Smooth muscle cell (in vitro differentiated cells): ENCODE measurements around the gene CSNK1G1. TPM values are rescaled to one million over a fixed set of nuclear protein-coding genes. Genes with fewer than 3 reads are reported as not detected.

ENCODE experiments used
- DNase-seq: peaks from one replicate; lab custom pipeline; 2025; ENCODE audit not compliant: unreplicated experiment; lab: John Stamatoyannopoulos, UW
- H2AFZ ChIP-seq: fragments of 200-600 bp; sonication (generic); 2 replicates; pipeline ENCODE4 v1.6.0; 2016; ENCODE audit warnings: antibody characterized with exemption, low read depth, mild to moderate bottlenecking
- H3F3A ChIP-seq: fragments of 200-600 bp; sonication (generic); 2 replicates; pipeline ENCODE4 v1.6.0; 2017; ENCODE audit warnings: antibody characterized with exemption, low read depth
- H3K27ac ChIP-seq: fragments of 200-600 bp; sonication (generic); 2 replicates; pipeline ENCODE4 v1.5.1; 2016; ENCODE audit warnings: low read depth, mild to moderate bottlenecking
- H3K27me3 ChIP-seq: fragments of 200-600 bp; sonication (generic); 2 replicates; pipeline ENCODE4 v1.6.1; 2016; ENCODE audit warnings: low read depth, mild to moderate bottlenecking
- H3K36me3 ChIP-seq: fragments of 200-600 bp; sonication (generic); 2 replicates; pipeline ENCODE4 v1.5.1; 2016; ENCODE audit warnings: low read depth
- H3K4me1 ChIP-seq: fragments of 200-600 bp; sonication (generic); 2 replicates; pipeline ENCODE4 v1.5.1; 2016; ENCODE audit warnings: low read depth
- H3K4me2 ChIP-seq: fragments of 200-600 bp; sonication (generic); 2 replicates; pipeline ENCODE4 v1.6.0; 2016; ENCODE audit warnings: mild to moderate bottlenecking
- H3K4me3 ChIP-seq: fragments of 200-600 bp; sonication (generic); 2 replicates; pipeline ENCODE4 v1.5.1; 2016; ENCODE audit warnings: mild to moderate bottlenecking
- H3K79me2 ChIP-seq: fragments of 200-600 bp; sonication (generic); 2 replicates; pipeline ENCODE4 v1.6.0; 2016; ENCODE audit warnings: low read depth, mild to moderate bottlenecking
- H3K9ac ChIP-seq: fragments of 200-600 bp; sonication (generic); 2 replicates; pipeline ENCODE4 v1.6.0; 2016; ENCODE audit warnings: low read depth
- H3K9me3 ChIP-seq: fragments of 200-600 bp; sonication (generic); replicated peaks from 2 replicates; pipeline ENCODE4 v1.5.1; 2016; ENCODE audit warnings: low read depth
- H4K20me1 ChIP-seq: fragments of 200-600 bp; sonication (generic); 2 replicates; pipeline ENCODE4 v1.6.0; 2016; ENCODE audit warnings: low read depth
- CTCF ChIP-seq: fragments of 200-600 bp; sonication (generic); IDR thresholded peaks from 2 replicates; pipeline ENCODE4 v1.5.1; 2017; ENCODE audit warnings: borderline replicate concordance, mild to moderate bottlenecking, antibody characterized with exemption; ENCODE audit not compliant: insufficient read depth, poor library complexity, severe bottlenecking
- WGBS: methylation state at CpG from one replicate; pipeline ENCODE4 v1.1.7; 2016; ENCODE audit warnings: low lambda C conversion rate; 5-methylcytosine and 5-hydroxymethylcytosine counted together
- polyA plus RNA-seq: library from polyadenylated mRNA; unstranded; fragments of >200 nt; fragmentation: Nextera tagmentation; extraction: Ambion mirVana; gene quantifications from 2 replicates; pipeline ENCODE4 v1.2.1, GENCODE V29; 2016
- total RNA-seq: library from RNA; depleted of rRNA; stranded (reverse); fragments of >200 nt; gene quantifications from 2 replicates; pipeline ENCODE4 v1.2.3, GENCODE V29; 2014

CSNK1G1 gene
- total and polyA plus RNA-seq, 2 experiments from 2014 or later: 12.8 to 23.2 TPM

GRCh38 chr15:64146041-64146440 is 209.9 kb downstream of the CSNK1G1 start:
- no peak overlapping the region for H2AFZ ChIP-seq
- H3K9ac ChIP-seq: no peak overlapping the region
- no peaks in the 10 kb centered on the region for H3K27me3 ChIP-seq
- TF ChIP-seq CTCF: no peak
- no peaks in the 10 kb centered on the region for H3K4me1 ChIP-seq
- H3K4me3 ChIP-seq: no peak overlapping the region
- no peak overlapping the region for H3K4me2 ChIP-seq
- no peaks in the 10 kb centered on the region for H3K79me2 ChIP-seq
- no peaks in the 10 kb centered on the region for H3K36me3 ChIP-seq
- H3K27ac ChIP-seq: no peak overlapping the region
- DNase-seq: no peak
- no peaks in the 10 kb centered on the region for H3K9me3 ChIP-seq
- no peaks in the 10 kb centered on the region for H4K20me1 ChIP-seq
- whole genome bisulfite sequencing: 91% methylated on average over 6 of the region's 6 CpGs
- H3F3A ChIP-seq: no peaks in the 10 kb centered on the region

- no peak overlapping the region for H3K4me3 ChIP-seq
- no peaks in the 10 kb centered on the region for H3K27me3 ChIP-seq
- no peak overlapping the region for H3K27ac ChIP-seq
- no peak overlapping the region for H3K9ac ChIP-seq
- DNase-seq: no peak
- H3K4me2 ChIP-seq: no peak overlapping the region
- no peaks in the 10 kb centered on the region for H4K20me1 ChIP-seq
- no peaks in the 10 kb centered on the region for H3K79me2 ChIP-seq
- no peaks in the 10 kb centered on the region for H3K9me3 ChIP-seq
- no peak for TF ChIP-seq CTCF
- 96% methylated on average over 14 of the region's 14 CpGs for WGBS
- H3K36me3 ChIP-seq: no peaks in the 10 kb centered on the region
- H3F3A ChIP-seq: no peaks in the 10 kb centered on the region
- no peak overlapping the region for H2AFZ ChIP-seq
- no peaks in the 10 kb centered on the region for H3K4me1 ChIP-seq
Measured at GRCh38 chr15:64144565-64145281, 211.2 kb downstream of the CSNK1G1 start.

GRCh38 chr15:64144192-64144564 is 211.8 kb downstream of the CSNK1G1 start:
- no peak overlapping the region for H2AFZ ChIP-seq
- no peaks in the 10 kb centered on the region for H3K79me2 ChIP-seq
- no peaks in the 10 kb centered on the region for H3K36me3 ChIP-seq
- H4K20me1 ChIP-seq: no peaks in the 10 kb centered on the region
- H3K9ac ChIP-seq: no peak overlapping the region
- H3K4me2 ChIP-seq: no peak overlapping the region
- no peak overlapping the region for H3K4me3 ChIP-seq
- H3K9me3 ChIP-seq: no peaks in the 10 kb centered on the region
- no peaks in the 10 kb centered on the region for H3K4me1 ChIP-seq
- 83% methylated on average over 8 of the region's 8 CpGs for WGBS
- no peak for TF ChIP-seq CTCF
- H3K27ac ChIP-seq: no peak overlapping the region
- H3F3A ChIP-seq: no peaks in the 10 kb centered on the region
- DNase-seq: no peak
- H3K27me3 ChIP-seq: no peaks in the 10 kb centered on the region

DNA sequence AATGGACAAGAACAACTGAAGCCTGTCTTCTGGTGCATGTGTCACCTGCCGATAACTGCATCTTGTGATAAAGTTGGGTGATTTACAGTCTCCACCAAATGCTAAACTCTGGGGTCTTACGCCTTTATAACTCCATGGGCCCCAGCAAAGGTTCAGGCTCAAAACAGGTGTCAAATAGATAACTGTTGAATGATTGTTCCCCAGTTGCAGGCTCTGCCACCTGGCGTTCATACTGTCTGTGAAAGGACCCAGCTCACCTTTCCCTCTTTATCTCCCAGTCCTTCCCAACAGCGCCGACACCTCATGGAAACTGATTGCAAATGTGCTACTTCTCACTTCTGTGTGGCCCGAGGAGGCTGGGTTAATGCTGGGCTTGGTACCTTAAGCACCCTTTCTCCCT is 212.7 kb downstream of the CSNK1G1 start:
- Histone ChIP-seq H3K36me3 (no peaks in the 10 kb centered on the region), H3K4me1 (no peaks in the 10 kb centered on the region), H3K27me3 (no peaks in the 10 kb centered on the region), H3K9me3 (no peaks in the 10 kb centered on the region), H3K27ac (no peak overlapping the region), H3K4me2 (no peak overlapping the region), H3K4me3 (no peak overlapping the region), H3F3A (no peaks in the 10 kb centered on the region), H4K20me1 (no peaks in the 10 kb centered on the region), H3K79me2 (no peaks in the 10 kb centered on the region), H2AFZ (no peak overlapping the region), H3K9ac (no peak overlapping the region)
- no peak for DNase-seq
- 87% methylated on average over 6 of the region's 6 CpGs for WGBS
- no peak for TF ChIP-seq CTCF
